Measurements from ENCODE around the gene PDX1. TPM values are rescaled to one million over a fixed set of nuclear protein-coding genes. Genes with fewer than 3 reads are reported as not detected.

PDX1 gene
- total RNA-seq, 2 donors from 2014 or later: not detected

DNA sequence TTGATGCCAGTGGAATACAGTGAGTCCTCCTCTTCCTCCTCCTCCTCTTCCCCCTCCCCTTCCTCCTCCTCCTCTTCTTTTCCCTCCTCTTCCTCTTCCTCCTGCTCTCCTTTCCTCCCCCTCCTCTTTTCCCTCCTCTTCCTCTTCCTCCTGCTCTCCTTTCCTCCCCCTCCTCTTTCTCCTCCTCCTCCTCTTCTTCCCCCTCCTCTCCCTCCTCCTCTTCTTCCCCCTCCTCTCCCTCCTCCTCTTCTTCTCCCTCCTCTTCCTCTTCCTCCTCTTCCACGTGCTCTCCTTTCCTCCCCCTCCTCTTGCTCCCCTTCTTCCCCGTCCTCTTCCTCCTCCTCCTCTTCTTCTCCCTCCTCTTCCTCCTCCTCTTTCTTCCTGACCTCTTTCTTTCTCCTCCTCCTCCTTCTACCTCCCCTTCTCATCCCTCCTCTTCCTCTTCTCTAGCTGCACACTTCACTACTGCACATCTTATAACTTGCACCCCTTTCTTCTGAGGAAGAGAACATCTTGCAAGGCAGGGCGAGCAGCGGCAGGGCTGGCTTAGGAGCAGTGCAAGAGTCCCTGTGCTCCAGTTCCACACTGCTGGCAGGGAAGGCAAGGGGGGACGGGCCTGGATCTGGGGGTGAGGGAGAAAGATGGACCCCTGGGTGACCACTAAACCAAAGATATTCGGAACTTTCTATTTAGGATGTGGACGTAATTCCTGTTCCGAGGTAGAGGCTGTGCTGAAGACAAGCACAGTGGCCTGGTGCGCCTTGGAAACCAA lies 5.6 kb downstream of the PDX1 start:
- no peak for DNase-seq (ENCODE audit: low spot score)
- H3K36me3 ChIP-seq: no peaks in the 10 kb centered on the region
- H3K27me3 ChIP-seq: peaks cover 57 to 75% of the 10 kb centered on the region in 2 donors
- H3K9me3 ChIP-seq: no peaks in the 10 kb centered on the region
- no peak overlapping the region for H3K4me3 ChIP-seq
- TF ChIP-seq, protein P1, sequence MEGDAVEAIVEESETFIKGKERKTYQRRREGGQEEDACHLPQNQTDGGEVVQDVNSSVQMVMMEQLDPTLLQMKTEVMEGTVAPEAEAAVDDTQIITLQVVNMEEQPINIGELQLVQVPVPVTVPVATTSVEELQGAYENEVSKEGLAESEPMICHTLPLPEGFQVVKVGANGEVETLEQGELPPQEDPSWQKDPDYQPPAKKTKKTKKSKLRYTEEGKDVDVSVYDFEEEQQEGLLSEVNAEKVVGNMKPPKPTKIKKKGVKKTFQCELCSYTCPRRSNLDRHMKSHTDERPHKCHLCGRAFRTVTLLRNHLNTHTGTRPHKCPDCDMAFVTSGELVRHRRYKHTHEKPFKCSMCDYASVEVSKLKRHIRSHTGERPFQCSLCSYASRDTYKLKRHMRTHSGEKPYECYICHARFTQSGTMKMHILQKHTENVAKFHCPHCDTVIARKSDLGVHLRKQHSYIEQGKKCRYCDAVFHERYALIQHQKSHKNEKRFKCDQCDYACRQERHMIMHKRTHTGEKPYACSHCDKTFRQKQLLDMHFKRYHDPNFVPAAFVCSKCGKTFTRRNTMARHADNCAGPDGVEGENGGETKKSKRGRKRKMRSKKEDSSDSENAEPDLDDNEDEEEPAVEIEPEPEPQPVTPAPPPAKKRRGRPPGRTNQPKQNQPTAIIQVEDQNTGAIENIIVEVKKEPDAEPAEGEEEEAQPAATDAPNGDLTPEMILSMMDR (IDR thresholded peaks at IDR 0.05): no peak
- H3K4me1 ChIP-seq: peaks cover 0 to 12% of the 10 kb centered on the region in 2 donors
- H3K27ac ChIP-seq: no peak overlapping the region

GRCh38 chr13:27926644-27927434 lies 7.0 kb downstream of the PDX1 start:
- no peak overlapping the region for H3K4me3 ChIP-seq
- H3K9me3 ChIP-seq: no peaks in the 10 kb centered on the region
- no peaks in the 10 kb centered on the region for H3K36me3 ChIP-seq
- peaks cover 44 to 65% of the 10 kb centered on the region in 2 donors for H3K27me3 ChIP-seq
- TF ChIP-seq, protein P1 (IDR thresholded peaks at IDR 0.05): no peak
- no peak for DNase-seq (ENCODE audit: low spot score)
- no peak overlapping the region for H3K27ac ChIP-seq
- H3K4me1 ChIP-seq: no peaks in the 10 kb centered on the region

DNA sequence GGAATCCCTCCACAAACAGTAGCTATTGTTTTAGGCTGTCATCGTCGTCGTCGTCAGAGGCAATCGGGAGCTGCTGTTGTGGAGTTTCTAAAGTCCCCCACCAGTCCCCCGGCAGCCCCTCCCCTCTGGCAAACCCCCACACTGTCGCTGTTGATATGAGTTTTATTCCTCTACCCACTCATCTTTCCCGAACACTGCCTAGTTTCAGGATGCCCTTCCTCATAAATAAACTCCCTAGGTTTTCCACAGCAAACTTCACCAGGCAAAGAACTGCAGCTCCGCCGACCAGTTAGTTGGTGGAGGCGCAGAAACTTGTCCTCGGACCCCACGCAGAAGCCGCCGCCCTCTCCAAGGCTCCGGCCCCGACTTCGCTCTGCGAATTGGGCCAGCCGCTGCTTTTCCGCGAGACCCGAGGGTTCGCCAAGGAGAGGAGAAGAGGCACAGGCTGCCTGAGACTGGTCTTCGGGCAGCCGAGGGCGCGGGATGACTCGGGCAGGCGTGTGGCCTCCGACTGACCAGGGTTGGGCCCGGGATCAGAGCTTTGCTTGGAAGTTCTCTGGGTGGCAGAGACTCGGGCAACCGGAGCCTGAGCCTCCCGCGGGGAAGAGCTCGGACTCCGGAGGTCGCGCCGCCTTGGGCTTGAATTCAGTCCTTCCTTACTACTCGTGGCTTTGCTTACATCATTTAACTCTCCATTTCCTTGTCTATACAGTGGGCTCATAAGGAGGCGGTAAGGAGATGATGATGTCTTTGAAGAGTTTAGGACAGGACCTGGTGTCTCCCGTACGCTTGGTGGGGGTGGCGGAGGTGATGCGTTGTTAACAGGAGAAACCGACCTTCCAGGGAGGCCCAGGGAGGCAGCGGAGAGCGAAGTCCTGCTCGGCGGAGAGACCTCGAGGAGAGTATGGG lies 7.9 kb downstream of the PDX1 start:
- H3K4me3 ChIP-seq: no peak overlapping the region

DNA sequence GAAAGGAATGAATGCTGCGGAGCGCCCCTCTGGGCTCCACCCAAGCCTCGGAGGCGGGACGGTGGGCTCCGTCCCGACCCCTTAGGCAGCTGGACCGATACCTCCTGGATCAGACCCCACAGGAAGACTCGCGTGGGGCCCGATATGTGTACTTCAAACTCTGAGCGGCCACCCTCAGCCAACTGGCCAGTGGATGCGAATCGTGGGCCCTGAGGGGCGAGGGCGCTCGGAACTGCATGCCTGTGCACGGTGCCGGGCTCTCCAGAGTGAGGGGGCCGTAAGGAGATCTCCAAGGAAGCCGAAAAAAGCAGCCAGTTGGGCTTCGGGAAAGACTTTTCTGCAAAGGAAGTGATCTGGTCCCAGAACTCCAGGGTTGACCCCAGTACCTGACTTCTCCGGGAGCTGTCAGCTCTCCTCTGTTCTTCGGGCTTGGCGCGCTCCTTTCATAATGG lies 8.6 kb downstream of the PDX1 start:
- TF ChIP-seq, protein P1 (IDR thresholded peaks at IDR 0.05): no peak
- Histone ChIP-seq H3K4me3 (no peak overlapping the region), H3K9me3 (no peaks in the 10 kb centered on the region), H3K36me3 (no peaks in the 10 kb centered on the region), H3K4me1 (no peaks in the 10 kb centered on the region), H3K27me3 (peaks cover 35 to 50% of the 10 kb centered on the region in 2 donors), H3K27ac (no peak overlapping the region)
- no peak for DNase-seq (ENCODE audit: low spot score)

More for the DNA sequence above, 7.9 kb downstream of the PDX1 start:
- no peak for DNase-seq (ENCODE audit: low spot score)
- no peaks in the 10 kb centered on the region for H3K36me3 ChIP-seq
- TF ChIP-seq, protein P1 (IDR thresholded peaks at IDR 0.05): no peak
- no peaks in the 10 kb centered on the region for H3K4me1 ChIP-seq
- H3K9me3 ChIP-seq: no peaks in the 10 kb centered on the region
- H3K27ac ChIP-seq: no peak overlapping the region
- peaks cover 36 to 56% of the 10 kb centered on the region in 2 donors for H3K27me3 ChIP-seq

Data from right atrium auricular region (tissue), 2 donors.